Type B pancreatic cell (in vitro differentiated cells): ENCODE measurements around the gene CMTM4. TPM values are rescaled to one million over a fixed set of nuclear protein-coding genes. Genes with fewer than 3 reads are reported as not detected.
"Not testable (repeated sequence)": the region's sequence is repeated elsewhere in the genome, so short reads cannot be mapped to it uniquely, and the experiment has no call there.

Source experiments
- DNase-seq: peaks from one replicate; pipeline ENCODE4 v3.0.0; 2021; ENCODE audit warnings: mixed read lengths; ENCODE audit not compliant: unreplicated experiment; ENCODE audit errors: extremely low spot score
- H3K27ac Mint-ChIP-seq: 2 replicates; pipeline ENCODE4 v1.8.0; 2021; ENCODE audit warnings: mild to moderate bottlenecking, mixed read lengths
- H3K27me3 Mint-ChIP-seq: 2 replicates; pipeline ENCODE4 v1.8.0; 2021; ENCODE audit warnings: mixed read lengths
- H3K36me3 Mint-ChIP-seq: 2 replicates; pipeline ENCODE4 v1.8.0; 2021; ENCODE audit warnings: mixed read lengths
- H3K4me1 Mint-ChIP-seq: one replicate; pipeline ENCODE4 v1.8.0; 2021; ENCODE audit warnings: mixed read lengths; ENCODE audit not compliant: unreplicated experiment
- H3K4me3 Mint-ChIP-seq: 2 replicates; pipeline ENCODE4 v1.8.0; 2021; ENCODE audit warnings: mild to moderate bottlenecking, mixed read lengths
- H3K9me3 Mint-ChIP-seq: 2 replicates; pipeline ENCODE4 v1.8.0; 2021; ENCODE audit warnings: mixed read lengths
- total RNA-seq: library from RNA; stranded (reverse); gene quantifications from 2 replicates; pipeline ENCODE4 v1.2.1, GENCODE V29; 2021; ENCODE audit warnings: low replicate concordance
- TF ChIP-seq, protein P1 (sequence below): fragments of 200-600 bp; sonication (generic); conservative IDR thresholded peaks from 2 replicates; pipeline ENCODE4 v1.5.0; 2021; ENCODE audit warnings: antibody characterized with exemption, mild to moderate bottlenecking

The CMTM4 gene
- total RNA-seq, 1 donor from 2014 or later = 64.4 TPM

DNA sequence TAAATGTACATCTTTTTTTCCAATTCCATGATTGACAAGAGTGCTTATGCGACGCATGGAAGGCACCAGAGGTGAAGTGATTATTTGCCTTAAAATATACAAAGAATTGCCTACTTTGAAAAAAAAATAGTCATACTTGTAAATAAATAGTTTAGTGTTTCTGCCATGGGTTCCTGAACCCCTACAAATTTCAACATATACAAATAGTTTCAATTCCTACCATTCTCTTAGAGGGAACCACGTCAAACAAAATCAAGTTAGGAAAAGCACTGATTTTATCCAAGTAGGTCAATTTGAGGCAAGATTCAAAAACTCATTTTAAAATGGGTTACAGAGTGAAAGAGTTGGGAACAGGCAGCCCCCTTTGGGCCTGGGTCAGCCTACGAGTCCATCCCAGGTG lies 80.4 kb downstream of the CMTM4 start:
- Mint-ChIP-seq H3K4me3 (no peak overlapping the region), H3K27me3 (no peaks in the 10 kb centered on the region), H3K4me1 (peaks cover 32% of the 10 kb centered on the region), H3K9me3 (no peaks in the 10 kb centered on the region), H3K36me3 (peaks cover 4% of the 10 kb centered on the region), H3K27ac (no peak overlapping the region)
- TF ChIP-seq, protein P1, sequence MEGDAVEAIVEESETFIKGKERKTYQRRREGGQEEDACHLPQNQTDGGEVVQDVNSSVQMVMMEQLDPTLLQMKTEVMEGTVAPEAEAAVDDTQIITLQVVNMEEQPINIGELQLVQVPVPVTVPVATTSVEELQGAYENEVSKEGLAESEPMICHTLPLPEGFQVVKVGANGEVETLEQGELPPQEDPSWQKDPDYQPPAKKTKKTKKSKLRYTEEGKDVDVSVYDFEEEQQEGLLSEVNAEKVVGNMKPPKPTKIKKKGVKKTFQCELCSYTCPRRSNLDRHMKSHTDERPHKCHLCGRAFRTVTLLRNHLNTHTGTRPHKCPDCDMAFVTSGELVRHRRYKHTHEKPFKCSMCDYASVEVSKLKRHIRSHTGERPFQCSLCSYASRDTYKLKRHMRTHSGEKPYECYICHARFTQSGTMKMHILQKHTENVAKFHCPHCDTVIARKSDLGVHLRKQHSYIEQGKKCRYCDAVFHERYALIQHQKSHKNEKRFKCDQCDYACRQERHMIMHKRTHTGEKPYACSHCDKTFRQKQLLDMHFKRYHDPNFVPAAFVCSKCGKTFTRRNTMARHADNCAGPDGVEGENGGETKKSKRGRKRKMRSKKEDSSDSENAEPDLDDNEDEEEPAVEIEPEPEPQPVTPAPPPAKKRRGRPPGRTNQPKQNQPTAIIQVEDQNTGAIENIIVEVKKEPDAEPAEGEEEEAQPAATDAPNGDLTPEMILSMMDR = no peak
- DNase-seq = no peak

DNA sequence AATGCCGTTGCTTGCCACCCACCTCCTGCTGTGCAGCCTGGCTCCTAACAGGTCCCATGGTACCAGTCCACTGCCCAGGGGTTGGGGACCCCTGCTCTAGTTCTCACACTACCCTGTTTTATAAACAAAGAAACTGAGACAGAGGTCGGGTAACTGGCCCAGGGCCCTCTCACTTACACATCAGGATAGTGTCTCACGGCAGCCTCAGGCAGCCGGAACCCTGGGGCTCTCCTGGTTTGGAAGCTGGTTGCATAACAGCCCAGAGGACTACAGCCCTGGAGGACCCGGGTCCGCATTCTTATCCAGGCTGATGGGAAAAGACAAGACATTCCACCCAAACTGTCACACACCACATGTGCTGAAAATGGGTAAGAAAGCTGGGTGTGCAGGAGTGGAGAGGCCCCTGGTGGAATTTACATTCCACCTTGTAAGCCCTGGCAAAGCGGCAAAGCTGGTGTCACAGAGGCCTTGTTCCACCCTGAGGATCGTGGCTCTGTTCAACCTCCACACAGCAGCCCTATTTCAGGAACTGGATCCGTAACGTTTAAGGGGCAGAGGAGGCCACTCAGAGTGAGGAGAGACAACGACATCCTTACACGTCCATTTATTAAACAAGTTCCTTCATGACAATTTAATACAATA lies 82.3 kb downstream of the CMTM4 start:
- no peak for DNase-seq
- Mint-ChIP-seq H3K9me3 (no peaks in the 10 kb centered on the region), H3K4me3 (no peak overlapping the region), H3K27ac (no peak overlapping the region), H3K27me3 (no peaks in the 10 kb centered on the region), H3K4me1 (peaks cover 20% of the 10 kb centered on the region), H3K36me3 (peaks cover 4% of the 10 kb centered on the region)
- TF ChIP-seq, protein P1 = no peak

DNA sequence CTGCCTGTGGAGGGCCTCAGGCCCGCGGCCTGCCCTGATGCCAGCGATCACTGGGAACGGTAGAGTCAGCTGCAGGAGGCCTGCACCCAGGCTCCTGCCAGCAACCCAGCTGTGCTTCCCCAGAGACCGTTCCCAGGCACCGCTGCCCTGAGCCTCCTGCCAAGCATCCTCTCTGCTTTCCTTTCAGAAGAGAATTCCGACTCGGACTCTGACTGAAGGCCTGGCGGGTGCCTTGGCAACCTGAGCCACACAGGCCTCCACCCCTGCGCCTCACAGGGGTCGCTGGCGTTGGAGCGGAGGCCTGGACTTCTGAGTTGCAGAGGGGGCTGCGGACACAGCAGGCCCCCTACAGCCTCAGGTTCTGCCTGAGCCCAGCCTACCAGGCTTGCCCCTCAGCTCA lies 84.1 kb downstream of the CMTM4 start:
- peaks cover 4% of the 10 kb centered on the region for H3K36me3 Mint-ChIP-seq
- peaks cover 15% of the 10 kb centered on the region for H3K4me1 Mint-ChIP-seq
- no peaks in the 10 kb centered on the region for H3K27me3 Mint-ChIP-seq

DNA sequence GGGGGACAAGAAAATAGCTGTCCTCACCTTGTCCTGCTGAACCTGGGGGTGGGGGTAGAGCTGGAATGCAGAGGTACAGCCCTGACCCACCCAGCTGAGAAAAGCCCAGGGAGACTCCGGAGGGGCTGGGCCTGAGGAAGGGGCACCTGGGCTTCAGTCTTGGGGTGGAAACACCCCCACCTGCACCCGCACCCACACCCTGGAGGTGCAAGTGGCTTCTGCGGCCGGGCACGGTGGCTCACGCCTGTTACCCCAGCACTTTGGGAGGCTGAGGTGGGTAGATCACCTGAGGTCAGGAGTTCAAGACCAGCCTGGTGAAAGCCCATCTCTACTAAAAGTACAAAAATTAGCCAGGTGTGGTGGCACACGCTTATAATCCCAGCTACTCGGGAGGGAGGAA lies 84.6 kb downstream of the CMTM4 start:
- H3K36me3 Mint-ChIP-seq, H3K9me3 Mint-ChIP-seq, H3K27me3 Mint-ChIP-seq, H3K27ac Mint-ChIP-seq, H3K4me3 Mint-ChIP-seq, DNase-seq: not testable (repeated sequence)
- H3K4me1 Mint-ChIP-seq = peaks cover 11% of the 10 kb centered on the region

More for the DNA sequence above, 84.1 kb downstream of the CMTM4 start:
- H3K27ac Mint-ChIP-seq = no peak overlapping the region
- no peaks in the 10 kb centered on the region for H3K9me3 Mint-ChIP-seq
- TF ChIP-seq, protein P1 = no peak
- DNase-seq = no peak
- H3K4me3 Mint-ChIP-seq = no peak overlapping the region

DNA sequence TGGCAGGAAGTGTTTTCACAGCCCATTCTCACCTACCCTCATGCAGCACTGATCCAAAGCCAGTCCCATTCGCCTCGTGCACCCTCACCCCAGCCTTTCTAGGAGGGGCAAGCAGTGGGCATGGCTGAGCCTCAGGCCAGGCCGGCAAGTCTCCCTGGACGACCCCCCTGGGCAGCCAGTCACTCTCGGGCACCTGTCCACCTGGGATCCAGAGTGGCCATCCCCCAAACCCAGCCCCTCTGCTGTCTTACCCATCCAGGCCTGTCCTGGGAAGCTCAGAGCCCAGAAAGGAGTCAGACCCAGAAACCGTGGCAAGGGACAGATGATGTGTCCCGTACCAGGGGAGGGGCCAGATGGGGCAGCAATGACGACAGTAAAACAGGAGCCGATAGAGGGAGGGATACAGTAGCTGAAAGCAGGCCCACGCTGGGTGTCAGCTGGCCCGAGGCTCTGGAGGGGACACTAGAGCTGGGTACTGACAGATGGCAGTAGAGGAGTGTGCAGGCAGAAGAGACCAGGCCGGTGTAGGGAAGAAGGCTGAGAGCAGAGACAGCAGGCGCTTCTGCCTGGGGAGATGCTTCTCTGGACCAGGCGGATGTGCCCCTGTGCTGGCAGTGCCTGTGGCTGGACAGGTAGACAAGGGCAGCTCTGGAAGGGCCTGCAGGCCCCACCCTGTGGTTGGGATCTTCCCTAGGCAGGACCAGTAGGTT lies 86.3 kb downstream of the CMTM4 start:
- TF ChIP-seq, protein P1 = no peak
- Mint-ChIP-seq H3K9me3 (no peaks in the 10 kb centered on the region), H3K4me3 (no peak overlapping the region), H3K27me3 (no peaks in the 10 kb centered on the region), H3K4me1 (peaks cover 8% of the 10 kb centered on the region), H3K27ac (peak overlapping the region; percentile 48), H3K36me3 (peaks cover 4% of the 10 kb centered on the region)
- DNase-seq = no peak

DNA sequence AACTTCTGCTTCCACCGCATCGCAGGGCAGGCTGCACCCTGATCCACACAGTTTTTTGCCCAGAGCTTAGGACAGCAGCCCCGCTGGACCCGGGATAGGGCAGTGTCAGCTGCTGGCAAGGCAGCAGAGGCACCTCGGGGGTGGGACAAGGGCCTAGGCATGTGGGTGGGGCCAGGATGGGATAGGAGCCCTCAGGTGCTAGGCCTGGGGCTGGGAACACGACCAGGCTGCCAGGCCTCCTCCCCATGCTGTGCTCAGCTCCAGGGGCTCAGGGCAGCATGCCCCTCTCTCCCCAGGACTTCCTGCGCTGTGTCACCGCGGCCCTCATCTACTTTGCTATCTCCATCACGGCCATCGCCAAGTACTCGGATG lies 87.4 kb downstream of the CMTM4 start:
- Mint-ChIP-seq H3K36me3 (peaks cover 4% of the 10 kb centered on the region), H3K9me3 (no peaks in the 10 kb centered on the region), H3K4me1 (peaks cover 8% of the 10 kb centered on the region), H3K27ac (no peak overlapping the region), H3K4me3 (no peak overlapping the region), H3K27me3 (no peaks in the 10 kb centered on the region)
- TF ChIP-seq, protein P1 = no peak
- no peak for DNase-seq
